ENCODE data around the gene ROR1. TPM values are rescaled to one million over a fixed set of nuclear protein-coding genes. Genes with fewer than 3 reads are reported as not detected.

ROR1 gene
- total and polyA plus RNA-seq, 2 donors (not counting 3 experiments of a cell fraction or from before 2014, with no cell fraction given): 2.6 to 3.5 TPM

DNA sequence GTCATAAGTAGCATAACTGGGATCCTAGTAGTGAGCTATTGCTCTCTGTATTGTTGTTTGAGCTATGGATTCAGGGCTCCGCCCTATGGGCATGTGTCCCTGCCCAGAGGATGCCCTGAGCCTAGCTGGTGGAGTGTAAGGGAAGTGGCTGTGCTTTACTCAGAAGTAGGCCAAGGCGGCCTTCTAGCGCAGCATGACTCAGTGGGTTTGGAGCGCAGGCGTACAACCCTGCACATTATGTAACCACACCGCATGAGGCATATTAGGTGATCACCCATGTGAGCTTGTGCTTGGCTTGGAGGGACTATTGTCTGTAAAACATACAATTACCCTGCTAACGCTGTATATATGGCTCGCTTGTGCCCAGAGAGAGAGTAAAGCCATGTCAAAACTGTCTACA, 418.5 kb downstream of the ROR1 start:
- Histone ChIP-seq H3K4me1 (ENCODE audit: control insufficient read depth, extremely low read depth, insufficient read depth, low read length) (no peaks in the 10 kb centered on the region), H3K4me2 (ENCODE audit: insufficient read depth, low read length) (no peak overlapping the region), H3K27ac (ENCODE audit: insufficient read depth, low read depth, low read length) (no peak overlapping the region), H3K9me3 (replicated peaks; ENCODE audit: control insufficient read depth, insufficient read depth, low read length) (no peaks in the 10 kb centered on the region), H3K9me1 (replicated peaks; ENCODE audit: control insufficient read depth, extremely low read depth, insufficient read depth, low read length) (no peaks in the 10 kb centered on the region), H4K20me1 (replicated peaks; ENCODE audit: control insufficient read depth, extremely low read depth, insufficient read depth, low read length) (no peaks in the 10 kb centered on the region), H3K4me3 (replicated peaks in 1 of 3; ENCODE audit: insufficient read depth in 1 of 3, low read depth in 1 of 3, low read length in 3 of 3) (no peak overlapping the region), H3K27me3 (ENCODE audit: control insufficient read depth in 2 of 2, insufficient read depth in 2 of 2, low read length in 2 of 2) (no peaks in the 10 kb centered on the region), H3K36me3 (ENCODE audit: control insufficient read depth in 2 of 2, extremely low read depth in 1 of 2, insufficient read depth in 2 of 2, low read length in 2 of 2) (no peaks in the 10 kb centered on the region), H2AFZ (ENCODE audit: low read depth, low read length) (no peak overlapping the region), H3K79me2 (ENCODE audit: control insufficient read depth, insufficient read depth, low read length) (no peaks in the 10 kb centered on the region), H3K9ac (replicated peaks; ENCODE audit: extremely low read depth, insufficient read depth, low read length) (no peak overlapping the region)
- TF ChIP-seq FOS (IDR thresholded peaks at IDR 0.05; ENCODE audit: borderline replicate concordance, insufficient read depth, low read length) (no peak), JUN (IDR thresholded peaks at IDR 0.05; ENCODE audit: borderline replicate concordance, insufficient read depth, insufficient read length, low read depth) (no peak)
- TF ChIP-seq, protein P1, sequence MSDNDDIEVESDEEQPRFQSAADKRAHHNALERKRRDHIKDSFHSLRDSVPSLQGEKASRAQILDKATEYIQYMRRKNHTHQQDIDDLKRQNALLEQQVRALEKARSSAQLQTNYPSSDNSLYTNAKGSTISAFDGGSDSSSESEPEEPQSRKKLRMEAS (IDR thresholded peaks at IDR 0.05; ENCODE audit: insufficient read depth, insufficient read length): no peak
- BruUV-seq (replicated peaks): no TSS peak
- CTCF ChIA-PET: interaction anchor here (2.7 kb wide), 1 partner anchor 501 kb away, joined by 7 read pairs; no protein-coding TSS in a partner anchor
- intact Hi-C loops (cut with micrococcal nuclease) (no loop called here), dilution Hi-C loops (cut with MboI; ENCODE audit: extremely low pct_ligation_motif_present, low sequenced_read_pairs) (no loop called here)
- POLR2A ChIA-PET: no interaction called here
- no peak for DNase-seq (ENCODE audit: low read depth, low spot score)
- FAIRE-seq: no peak

DNA sequence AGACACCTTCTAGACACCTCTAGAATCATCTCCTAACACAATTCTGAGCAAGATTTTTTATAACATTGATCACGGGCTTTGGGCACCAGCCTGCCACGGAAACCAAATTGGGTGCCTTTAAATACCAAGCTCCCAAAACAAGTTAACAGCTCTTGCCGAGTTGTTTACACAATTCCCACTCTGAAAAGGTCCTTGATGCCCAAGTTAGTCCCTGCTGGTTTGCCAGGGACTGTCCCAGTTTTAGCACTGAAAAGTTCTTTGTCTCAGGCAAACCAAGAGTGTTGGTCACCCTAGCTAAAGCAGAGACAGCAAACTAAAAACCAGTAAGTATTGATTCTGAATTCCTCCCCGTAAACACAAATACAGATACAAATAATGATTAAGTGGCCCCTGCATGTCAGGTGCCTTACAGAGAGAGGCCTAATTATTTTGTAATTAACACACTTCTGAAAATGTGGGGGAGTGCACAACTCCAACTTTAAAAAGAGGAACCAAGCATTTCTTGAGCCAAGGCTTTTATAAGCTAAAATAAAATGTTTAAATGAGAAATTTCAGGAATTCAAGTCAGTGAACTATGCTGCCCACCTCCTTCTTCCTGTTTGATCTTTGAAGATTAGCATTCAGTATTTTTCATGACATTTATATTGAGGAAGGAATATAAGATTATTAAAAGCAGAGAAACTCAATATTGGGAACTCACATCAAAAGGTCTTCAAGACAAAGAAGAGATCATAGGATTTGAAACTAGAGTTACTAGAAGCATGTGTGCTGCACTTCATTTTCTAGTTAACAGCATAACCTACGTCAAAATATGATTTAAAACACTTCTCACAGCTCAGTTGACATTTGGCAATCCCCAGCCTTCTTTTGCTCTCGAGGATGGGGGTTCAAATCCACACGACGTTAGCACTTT, 420.6 kb downstream of the ROR1 start:
- Histone ChIP-seq H4K20me1 (replicated peaks; ENCODE audit: control insufficient read depth, extremely low read depth, insufficient read depth, low read length) (no peaks in the 10 kb centered on the region), H3K27ac (ENCODE audit: insufficient read depth, low read depth, low read length) (no peak overlapping the region), H3K4me3 (replicated peaks in 1 of 3; ENCODE audit: insufficient read depth in 1 of 3, low read depth in 1 of 3, low read length in 3 of 3) (no peak overlapping the region), H3K79me2 (ENCODE audit: control insufficient read depth, insufficient read depth, low read length) (no peaks in the 10 kb centered on the region), H3K36me3 (ENCODE audit: control insufficient read depth in 2 of 2, extremely low read depth in 1 of 2, insufficient read depth in 2 of 2, low read length in 2 of 2) (no peaks in the 10 kb centered on the region), H3K4me2 (ENCODE audit: insufficient read depth, low read length) (no peak overlapping the region), H3K9ac (replicated peaks; ENCODE audit: extremely low read depth, insufficient read depth, low read length) (no peak overlapping the region), H3K9me3 (replicated peaks; ENCODE audit: control insufficient read depth, insufficient read depth, low read length) (no peaks in the 10 kb centered on the region), H3K4me1 (ENCODE audit: control insufficient read depth, extremely low read depth, insufficient read depth, low read length) (no peaks in the 10 kb centered on the region), H3K9me1 (replicated peaks; ENCODE audit: control insufficient read depth, extremely low read depth, insufficient read depth, low read length) (no peaks in the 10 kb centered on the region), H2AFZ (ENCODE audit: low read depth, low read length) (no peak overlapping the region), H3K27me3 (ENCODE audit: control insufficient read depth in 2 of 2, insufficient read depth in 2 of 2, low read length in 2 of 2) (no peaks in the 10 kb centered on the region)
- no peak for FAIRE-seq
- POLR2A ChIA-PET: no interaction called here
- TF ChIP-seq GATA2 (IDR thresholded peaks at IDR 0.05; ENCODE audit: insufficient read depth, insufficient read length, low read depth, low read length) (no peak), POLR2A (IDR thresholded peaks at IDR 0.05; ENCODE audit: low read depth, low read length) (no peak), FOS (IDR thresholded peaks at IDR 0.05; ENCODE audit: borderline replicate concordance, insufficient read depth, low read length) (no peak)
- dilution Hi-C loops (cut with MboI; ENCODE audit: extremely low pct_ligation_motif_present, low sequenced_read_pairs): no loop called here
- intact Hi-C loops (cut with micrococcal nuclease): no loop called here
- DNase-seq (ENCODE audit: low read depth, low spot score): no peak
- BruUV-seq (replicated peaks): no TSS peak
- CTCF ChIA-PET: interaction anchor here (0.8 to 2.7 kb wide), 5 partner anchors 10 to 520 kb away, joined by 3 to 7 read pairs (median 4); no protein-coding TSS in a partner anchor

Data from endothelial cell of umbilical vein (primary cell).